ENCODE data around the gene OR51B5. TPM values are rescaled to one million over a fixed set of nuclear protein-coding genes. Genes with fewer than 3 reads are reported as not detected.
A peak's percentile ranks its signal among the peaks of the same experiment; 100 is the strongest.

OR51B5 gene
- not detected for total RNA-seq

DNA sequence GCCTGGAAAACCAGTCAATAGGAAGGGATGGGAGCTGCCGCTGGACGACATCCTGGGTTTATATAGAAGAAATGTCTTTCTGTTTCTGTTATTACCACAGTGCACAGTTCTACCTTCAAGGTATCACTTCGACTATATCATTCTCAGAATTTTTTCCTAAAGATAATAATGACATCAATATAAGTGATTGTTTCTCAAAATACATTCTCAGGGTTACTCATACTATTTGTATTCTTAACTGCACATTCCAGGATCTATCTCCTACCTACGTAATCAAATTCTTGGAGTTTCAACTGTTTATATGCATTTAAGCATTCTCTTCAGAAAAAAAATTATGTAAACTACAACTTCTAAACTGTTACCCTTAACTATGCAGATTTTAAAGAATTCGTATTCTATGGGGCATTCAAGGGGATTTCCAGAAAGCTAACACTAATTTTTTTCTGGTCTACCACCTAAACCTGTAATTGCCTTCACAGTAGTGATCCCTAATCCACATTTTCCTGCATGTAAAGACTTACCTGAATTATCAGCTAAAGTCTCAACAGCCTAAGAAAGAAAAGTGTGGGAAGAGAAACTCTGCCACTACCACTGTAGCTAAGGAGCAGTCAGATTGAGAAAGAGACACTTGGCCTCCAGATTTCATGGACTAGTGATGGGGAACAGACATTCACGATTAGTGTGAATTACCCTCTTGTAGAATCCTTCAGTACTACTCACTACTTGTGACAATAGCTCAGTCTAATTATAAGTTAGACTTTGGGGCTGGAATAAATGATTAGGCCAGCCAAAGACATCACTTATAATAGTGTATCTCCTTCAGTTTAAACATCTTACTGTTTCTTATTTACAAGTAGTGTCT, at the start of gene OR51B5:
Gene OR51B5, minus strand, starts transcription at position 51 of the 862 bp plus-strand sequence. Its CDS starts 0 bp downstream, at position 51.
- no peak within 1 kb of the TSS for H3K4me3 Mint-ChIP-seq
- no peaks in the 10 kb centered on the region for H3K9me3 Mint-ChIP-seq
- H3K4me1 Mint-ChIP-seq (ENCODE audit: low read depth): no peaks in the 10 kb centered on the region
- DNase-seq: no peak
- ChIA-PET CTCF (interaction anchor here (1.2 kb wide), 1 partner anchor 55 kb away, joined by 3 read pairs; no protein-coding TSS in a partner anchor), POLR2A (no interaction called here)
- no peak for TF ChIP-seq CTCF (IDR thresholded peaks at IDR 0.05)
- intact Hi-C loops (cut with micrococcal nuclease): no loop called here
- no peak for ATAC-seq
- H3K36me3 Mint-ChIP-seq (ENCODE audit: low read depth): no peaks in the 10 kb centered on the region
- H3K27me3 Mint-ChIP-seq: peaks cover 4% of the 10 kb centered on the region
- H3K27ac Mint-ChIP-seq: no peak within 1 kb of the TSS

DNA sequence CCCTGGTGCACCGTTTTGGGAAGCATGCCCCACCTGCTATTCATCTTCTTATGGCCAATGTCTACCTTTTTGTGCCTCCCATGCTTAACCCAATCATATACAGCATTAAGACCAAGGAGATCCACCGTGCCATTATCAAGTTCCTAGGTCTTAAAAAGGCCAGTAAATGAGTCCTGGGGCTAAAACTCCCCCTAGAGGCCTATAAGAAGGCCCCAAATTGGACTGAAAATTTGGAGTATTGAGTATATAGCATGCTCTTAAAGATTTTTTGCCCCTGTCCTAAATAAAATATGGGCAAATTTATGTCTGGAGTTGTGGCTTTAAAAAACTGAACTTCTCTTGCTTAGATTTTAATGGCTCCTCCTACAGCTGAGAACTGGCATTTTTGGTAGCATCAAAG, 46.9 kb upstream of the OR51B5 start:
- Mint-ChIP-seq H3K4me3 (no peak overlapping the region), H3K27me3 (peaks cover under 1% of the 10 kb centered on the region), H3K36me3 (ENCODE audit: low read depth) (no peaks in the 10 kb centered on the region), H3K27ac (no peak overlapping the region), H3K9me3 (no peaks in the 10 kb centered on the region), H3K4me1 (ENCODE audit: low read depth) (no peaks in the 10 kb centered on the region)
- DNase-seq (no peak), ATAC-seq (no peak)
- POLR2A ChIA-PET: no interaction called here
- intact Hi-C loops (cut with micrococcal nuclease): no loop called here
- no peak for TF ChIP-seq CTCF (IDR thresholded peaks at IDR 0.05)
- CTCF ChIA-PET: no interaction called here

DNA sequence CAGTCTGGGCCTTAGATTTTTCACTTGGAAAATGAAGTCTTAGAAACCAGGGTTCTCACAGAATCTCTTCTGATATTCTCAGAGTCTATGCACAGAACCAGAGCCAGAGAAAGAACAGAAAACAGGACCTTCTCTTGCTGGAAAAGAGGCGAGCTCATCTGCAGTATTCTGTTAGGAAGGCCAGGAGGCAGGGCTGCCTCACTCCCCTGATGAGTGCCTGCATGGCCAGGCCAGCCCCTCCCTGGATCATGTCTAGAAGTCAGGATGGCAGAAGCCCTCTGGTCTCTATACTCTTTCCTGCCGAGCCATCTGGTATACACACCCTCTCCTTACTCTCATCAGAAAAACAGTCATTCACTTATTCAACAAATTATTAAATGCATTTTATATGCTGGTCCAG, 41.0 kb upstream of the OR51B5 start:
- Mint-ChIP-seq H3K4me1 (ENCODE audit: low read depth) (no peaks in the 10 kb centered on the region), H3K27ac (no peak overlapping the region), H3K27me3 (peaks cover 2% of the 10 kb centered on the region), H3K36me3 (ENCODE audit: low read depth) (no peaks in the 10 kb centered on the region), H3K4me3 (no peak overlapping the region), H3K9me3 (no peaks in the 10 kb centered on the region)
- POLR2A ChIA-PET: no interaction called here
- CTCF ChIA-PET: no interaction called here
- intact Hi-C loops (cut with micrococcal nuclease): loop anchor here (5.0 kb wide), 1 partner anchor 262 kb away; no protein-coding TSS in a partner anchor
- TF ChIP-seq CTCF (IDR thresholded peaks at IDR 0.05): no peak
- no peak for ATAC-seq
- DNase-seq: no peak

DNA sequence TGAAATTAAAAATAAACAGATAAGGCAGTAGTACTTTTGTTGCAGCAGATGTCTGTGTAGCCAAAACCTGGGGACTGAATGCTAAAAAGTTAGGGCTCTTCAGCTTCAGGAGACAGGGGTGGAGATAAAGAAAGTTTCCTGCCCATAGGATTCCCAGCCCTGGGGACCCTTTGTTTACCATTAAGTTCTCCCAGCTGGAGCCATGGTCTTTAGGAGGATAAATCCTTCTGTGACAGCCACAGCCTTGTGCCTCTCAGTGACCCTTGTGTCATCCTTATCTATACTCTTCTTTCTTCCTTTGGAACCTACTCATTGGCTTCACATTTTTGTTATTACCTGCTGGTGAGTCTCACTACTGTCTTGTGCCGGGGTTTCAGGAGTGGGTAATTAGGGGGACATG, 40.3 kb upstream of the OR51B5 start, which contains the start of gene OR51M1:
Gene OR51M1, plus strand, starts transcription at position 237 of the 400 bp plus-strand sequence. CDS start 5,587 bp downstream, outside the sequence.
- no peak for DNase-seq
- H3K27ac Mint-ChIP-seq: no peak within 1 kb of the TSS
- CTCF ChIA-PET: no interaction called here
- TF ChIP-seq CTCF (IDR thresholded peaks at IDR 0.05): no peak
- no peak for ATAC-seq
- no peaks in the 10 kb centered on the region for H3K9me3 Mint-ChIP-seq
- H3K27me3 Mint-ChIP-seq: peaks cover 2% of the 10 kb centered on the region
- no peak within 1 kb of the TSS for H3K4me3 Mint-ChIP-seq
- no peaks in the 10 kb centered on the region for H3K4me1 Mint-ChIP-seq (ENCODE audit: low read depth)
- POLR2A ChIA-PET: no interaction called here
- intact Hi-C loops (cut with micrococcal nuclease): loop anchor here (5.0 kb wide), 1 partner anchor 261 kb away; no protein-coding TSS in a partner anchor
- H3K36me3 Mint-ChIP-seq (ENCODE audit: low read depth): no peaks in the 10 kb centered on the region

- CTCF ChIA-PET: interaction anchor here (1.2 to 3.0 kb wide), 3 partner anchors 10 to 265 kb away, joined by 3 to 19 read pairs (median 8); no protein-coding TSS in a partner anchor
- ATAC-seq (peak; percentile 51), DNase-seq (peak; percentile 46)
- no peak overlapping the region for H3K27ac Mint-ChIP-seq
- no peaks in the 10 kb centered on the region for H3K36me3 Mint-ChIP-seq (ENCODE audit: low read depth)
- intact Hi-C loops (cut with micrococcal nuclease): loop anchor here (5.0 kb wide), 1 partner anchor 259 kb away; no protein-coding TSS in a partner anchor
- H3K9me3 Mint-ChIP-seq: no peaks in the 10 kb centered on the region
- H3K27me3 Mint-ChIP-seq: peaks cover 2% of the 10 kb centered on the region
- POLR2A ChIA-PET: no interaction called here
- no peak overlapping the region for H3K4me3 Mint-ChIP-seq
- TF ChIP-seq CTCF (IDR thresholded peaks at IDR 0.05): peak; percentile 63
- no peaks in the 10 kb centered on the region for H3K4me1 Mint-ChIP-seq (ENCODE audit: low read depth)
These were observed 37.5 kb upstream of the OR51B5 start for GRCh38 chr11:5380740-5381342.
